HUDEP-2 (cell line): ENCODE results near the gene PRR20E.
"Not testable (repeated sequence)": the region's sequence is repeated elsewhere in the genome, so short reads cannot be mapped to it uniquely, and the experiment has no call there.

Experiments used
- DNase-seq, 76 experiments: peaks; one replicate each; lab custom pipeline; 2025; ENCODE audit not compliant: unreplicated experiment in 76 of 76; lab: John Stamatoyannopoulos, UW

PRR20E gene

DNA sequence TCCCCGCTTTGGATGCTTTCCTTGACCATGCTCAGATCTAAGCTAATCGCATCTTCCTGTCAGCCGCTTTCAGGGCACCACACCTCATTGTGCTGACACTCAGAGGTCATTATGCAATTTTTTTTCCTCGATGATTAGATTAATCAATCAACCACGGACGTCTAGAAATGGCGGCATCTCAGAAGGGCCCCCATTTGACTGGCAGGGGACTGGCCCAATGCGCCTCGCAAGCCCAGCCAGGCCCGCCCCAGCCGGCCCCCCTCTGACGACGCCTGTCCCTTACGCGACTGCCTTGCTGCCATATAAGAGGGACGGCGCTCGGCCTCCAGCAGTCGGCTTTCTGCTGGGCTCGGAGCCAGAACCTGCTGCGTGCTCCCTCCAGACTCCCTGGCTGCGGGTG is at the start of gene PRR20E:
TSS of gene PRR20E (plus strand) at position 301 of the 400 bp plus-strand sequence. CDS start 387 bp downstream, outside the sequence.
- not testable (repeated sequence) for DNase-seq

DNA sequence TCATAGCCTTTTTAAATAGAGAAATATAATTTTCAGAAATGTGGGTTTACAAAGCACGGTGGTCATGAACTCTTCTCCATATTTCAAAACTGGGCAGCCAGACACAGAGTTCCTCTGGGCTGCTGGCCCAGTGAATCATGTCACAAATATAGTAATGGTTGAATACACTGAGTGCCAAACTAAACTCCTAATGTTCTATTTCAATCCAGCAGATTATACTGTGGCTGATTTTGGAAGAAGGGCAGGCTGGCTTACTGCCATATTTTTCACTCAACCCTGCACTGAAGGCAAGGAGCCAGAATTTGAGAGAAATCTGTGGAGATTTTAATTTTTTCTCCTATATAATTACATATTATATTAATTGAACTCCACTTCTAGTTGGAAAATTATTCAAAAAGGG is 43.3 kb upstream of the PRR20E start:
- no peak for DNase-seq

DNA sequence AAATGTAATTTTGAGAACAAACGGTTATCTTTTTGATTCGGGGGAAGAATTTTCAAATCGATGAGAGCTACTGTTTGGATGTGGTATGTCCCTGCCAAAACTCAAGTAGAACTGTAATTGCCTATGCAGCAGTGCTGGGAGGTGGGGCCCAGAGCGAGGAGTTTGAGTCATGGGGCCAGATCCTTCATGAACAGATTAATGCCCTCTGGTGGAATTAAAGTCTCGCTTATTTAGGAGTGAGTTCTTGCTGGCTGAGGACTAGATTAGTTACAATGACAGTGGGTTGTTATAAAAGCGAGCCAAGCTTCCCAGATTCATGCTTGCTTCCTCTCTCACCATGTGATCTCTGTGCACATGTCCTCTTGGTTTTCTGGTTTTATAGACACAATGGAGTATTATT is 38.1 kb upstream of the PRR20E start:
- no peak for DNase-seq

DNA sequence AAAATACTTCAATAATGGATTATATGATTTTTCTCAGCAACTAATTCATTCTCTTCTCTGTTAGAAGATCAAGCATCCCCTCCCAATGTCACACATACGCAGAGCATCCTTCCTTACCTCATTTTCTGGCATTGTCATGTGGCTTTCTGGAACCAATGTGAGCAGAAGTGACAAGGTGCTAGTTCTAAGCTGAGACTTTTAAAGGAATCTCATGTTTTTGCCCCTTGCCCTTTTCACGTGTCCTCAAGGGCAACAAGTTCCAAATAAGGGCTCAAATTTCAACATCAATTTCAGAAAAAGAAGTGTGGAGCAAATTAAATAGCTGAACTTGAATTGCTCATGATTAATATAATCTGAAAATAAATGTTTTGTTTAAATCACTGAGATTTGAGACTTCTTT is 30.9 kb upstream of the PRR20E start:
- no peak for DNase-seq

DNA sequence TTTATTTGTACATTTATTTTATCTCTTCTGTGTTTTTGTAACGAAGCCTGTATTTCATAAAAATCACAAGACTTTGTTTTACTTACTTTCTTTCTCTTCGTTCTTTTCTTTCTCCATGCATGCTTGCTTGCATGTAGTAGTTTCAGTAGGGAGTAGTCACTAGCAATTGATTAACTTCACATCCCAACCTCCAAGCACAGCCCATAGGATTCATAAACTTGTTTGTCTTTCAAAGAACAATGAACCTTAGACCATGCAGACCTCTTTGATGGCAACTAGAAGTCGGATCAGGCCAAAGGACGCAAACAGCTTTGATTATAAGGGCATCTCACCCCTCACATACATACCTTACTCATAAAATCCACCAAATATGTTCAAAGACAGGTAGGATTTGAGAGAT is 29.4 kb upstream of the PRR20E start:
- DNase-seq = no peak

DNA sequence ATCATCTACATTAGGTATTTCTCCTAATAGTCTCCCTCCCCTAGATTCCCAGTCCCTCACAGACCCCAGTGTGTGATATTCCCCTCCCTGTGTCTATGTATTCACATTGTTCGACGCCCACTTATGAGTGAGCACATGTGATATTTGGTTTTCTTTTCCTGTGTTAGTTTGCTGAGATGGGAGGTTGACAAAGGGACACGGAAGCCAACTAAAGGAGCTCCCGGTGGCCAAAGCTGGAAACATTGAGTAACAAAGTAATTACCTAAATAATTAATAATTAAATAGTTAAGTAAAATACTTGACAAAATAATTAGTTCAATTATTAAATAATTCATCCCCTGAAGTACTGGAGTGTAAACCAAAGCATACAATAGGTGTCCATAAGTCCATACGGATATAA is 28.0 kb upstream of the PRR20E start:
- no peak for DNase-seq

- not testable (repeated sequence) for DNase-seq
These were observed 27.2 kb upstream of the PRR20E start for GRCh38 chr13:57139781-57140180.

DNA sequence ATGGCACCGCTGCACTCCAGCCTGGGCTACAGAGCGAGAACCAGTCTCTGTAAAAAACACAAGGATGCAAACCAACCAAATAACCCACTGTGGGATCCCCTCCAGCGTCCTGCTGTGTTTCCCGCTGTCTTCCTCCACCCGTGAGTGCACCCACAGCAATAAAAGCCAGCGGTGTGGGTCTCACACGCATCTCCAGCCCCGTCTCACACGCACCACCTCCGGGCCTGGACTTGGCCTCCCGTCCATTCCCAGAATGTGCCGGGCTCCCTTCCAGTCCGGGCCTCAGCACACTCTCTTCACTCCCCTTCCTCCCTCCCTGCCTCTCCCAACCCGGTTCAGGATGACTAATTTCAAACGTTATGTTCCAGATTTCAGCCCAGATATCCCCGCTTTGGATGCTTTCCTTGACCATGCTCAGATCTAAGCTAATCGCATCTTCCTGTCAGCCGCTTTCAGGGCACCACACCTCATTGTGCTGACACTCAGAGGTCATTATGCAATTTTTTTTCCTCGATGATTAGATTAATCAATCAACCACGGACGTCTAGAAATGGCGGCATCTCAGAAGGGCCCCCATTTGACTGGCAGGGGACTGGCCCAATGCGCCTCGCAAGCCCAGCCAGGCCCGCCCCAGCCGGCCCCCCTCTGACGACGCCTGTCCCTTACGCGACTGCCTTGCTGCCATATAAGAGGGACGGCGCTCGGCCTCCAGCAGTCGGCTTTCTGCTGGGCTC is 26.6 kb upstream of the PRR20E start, which contains the start of gene PRR20A:
TSS of gene PRR20A (plus strand) at position 684 of the 734 bp plus-strand sequence. CDS start 387 bp downstream, outside the sequence.
- not testable (repeated sequence) for DNase-seq

GRCh38 chr13:57147188-57147587 is 19.8 kb upstream of the PRR20E start, which contains the start of gene PRR20B:
Gene PRR20B (plus strand): TSS chr13:57147488. CDS start chr13:57147875, 387 bp downstream.
- DNase-seq = not testable (repeated sequence)

DNA sequence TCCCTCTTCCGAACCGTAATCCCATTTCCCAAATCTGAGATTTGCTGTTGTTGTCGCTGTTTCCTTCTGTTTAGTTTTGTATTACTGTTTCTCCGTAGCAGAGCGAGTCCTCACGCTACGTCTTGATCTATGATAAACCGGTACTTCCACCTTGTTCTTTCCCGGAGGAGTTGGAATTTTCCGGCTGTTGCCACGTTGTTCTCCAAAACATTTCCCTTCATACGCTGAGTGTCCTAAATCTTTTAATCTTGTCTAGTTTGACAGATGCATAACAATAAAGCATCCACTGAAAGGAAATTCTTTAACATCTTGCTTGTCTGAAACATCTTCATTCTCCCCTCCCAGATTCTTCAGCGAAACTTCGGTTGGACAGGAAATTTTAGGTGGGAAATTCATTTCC is 18.9 kb upstream of the PRR20E start:
- DNase-seq = not testable (repeated sequence)

- DNase-seq = not testable (repeated sequence)
These were observed 13.2 kb upstream of the PRR20E start, which contains the start of gene PRR20C for GRCh38 chr13:57153761-57154160. Gene PRR20C (plus strand): TSS chr13:57154061. CDS start chr13:57154448, 387 bp downstream.

DNA sequence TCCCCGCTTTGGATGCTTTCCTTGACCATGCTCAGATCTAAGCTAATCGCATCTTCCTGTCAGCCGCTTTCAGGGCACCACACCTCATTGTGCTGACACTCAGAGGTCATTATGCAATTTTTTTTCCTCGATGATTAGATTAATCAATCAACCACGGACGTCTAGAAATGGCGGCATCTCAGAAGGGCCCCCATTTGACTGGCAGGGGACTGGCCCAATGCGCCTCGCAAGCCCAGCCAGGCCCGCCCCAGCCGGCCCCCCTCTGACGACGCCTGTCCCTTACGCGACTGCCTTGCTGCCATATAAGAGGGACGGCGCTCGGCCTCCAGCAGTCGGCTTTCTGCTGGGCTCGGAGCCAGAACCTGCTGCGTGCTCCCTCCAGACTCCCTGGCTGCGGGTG is 6.7 kb upstream of the PRR20E start, which contains the start of gene PRR20D:
TSS of gene PRR20D (plus strand) at position 301 of the 400 bp plus-strand sequence. CDS start 387 bp downstream, outside the sequence.
- DNase-seq = not testable (repeated sequence)

- no peak for DNase-seq
These were observed 24.7 kb downstream of the PRR20E start for GRCh38 chr13:57191667-57192066.

GRCh38 chr13:57212989-57213388 is 46.0 kb downstream of the PRR20E start:
- no peak for DNase-seq
